ENCODE measurements around the gene SUMO3. TPM values are rescaled to one million over a fixed set of nuclear protein-coding genes. Genes with fewer than 3 reads are reported as not detected.

SUMO3 gene
- total and polyA plus RNA-seq, 2 experiments from 2014 or later = 110 to 178 TPM

DNA sequence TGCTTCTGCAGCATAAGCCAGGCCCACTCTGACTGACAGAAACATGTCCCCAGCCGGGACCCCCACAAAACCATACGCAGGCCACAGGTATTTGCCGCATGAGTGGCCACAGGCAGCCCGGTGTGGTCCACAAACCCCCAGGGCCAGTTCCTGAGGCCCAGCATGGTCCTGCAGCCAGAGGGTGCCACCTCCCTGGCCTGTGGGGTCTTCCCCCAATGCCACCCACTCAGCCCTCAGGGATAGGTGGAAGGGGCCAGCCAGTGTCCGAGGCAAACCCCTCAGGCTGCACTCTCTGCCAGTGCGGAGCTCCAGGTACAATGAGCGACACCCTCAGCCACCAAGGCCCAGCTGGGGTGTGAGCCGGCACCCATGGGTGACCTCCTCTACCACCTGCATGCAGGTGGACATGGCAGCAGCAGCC, 59.7 kb downstream of the SUMO3 start:
- Histone ChIP-seq H3K27ac (no peak overlapping the region), H3F3A (ENCODE audit: insufficient read depth) (no peaks in the 10 kb centered on the region), H3K27me3 (replicated peaks; ENCODE audit: insufficient read depth) (peaks cover 6% of the 10 kb centered on the region; the same call in 1 of the 2 replicates), H2AFZ (no peak overlapping the region), H3K4me3 (no peak overlapping the region), H4K20me1 (ENCODE audit: insufficient read depth) (no peaks in the 10 kb centered on the region), H3K9me2 (ENCODE audit: insufficient read depth) (no peaks in the 10 kb centered on the region), H3K9ac (no peak overlapping the region), H3K79me2 (ENCODE audit: insufficient read depth) (no peaks in the 10 kb centered on the region), H3K36me3 (ENCODE audit: low read depth) (no peaks in the 10 kb centered on the region), H3K4me2 (ENCODE audit: unreplicated experiment) (no peak overlapping the region), H3K4me1 (ENCODE audit: insufficient read depth) (no peaks in the 10 kb centered on the region), H3K9me3 (ENCODE audit: low read depth) (no peaks in the 10 kb centered on the region)
- no peak for DNase-seq
- WGBS, 2 experiments (ENCODE audit: low coverage in 1 of 2, low lambda C conversion rate in 2 of 2, missing lambda C conversion rate in 2 of 2) = 76 to 81% methylated on average over 8 of the region's 8 CpGs
- in situ Hi-C loops (cut with MboI) = no loop called here
- no peak for TF ChIP-seq EZH2phosphoT487 (IDR thresholded peaks at IDR 0.05; ENCODE audit: insufficient read depth, low read depth)
- TF ChIP-seq EZH2 (IDR thresholded peaks at IDR 0.05; ENCODE audit: insufficient read depth, poor library complexity, severe bottlenecking) = no peak

DNA sequence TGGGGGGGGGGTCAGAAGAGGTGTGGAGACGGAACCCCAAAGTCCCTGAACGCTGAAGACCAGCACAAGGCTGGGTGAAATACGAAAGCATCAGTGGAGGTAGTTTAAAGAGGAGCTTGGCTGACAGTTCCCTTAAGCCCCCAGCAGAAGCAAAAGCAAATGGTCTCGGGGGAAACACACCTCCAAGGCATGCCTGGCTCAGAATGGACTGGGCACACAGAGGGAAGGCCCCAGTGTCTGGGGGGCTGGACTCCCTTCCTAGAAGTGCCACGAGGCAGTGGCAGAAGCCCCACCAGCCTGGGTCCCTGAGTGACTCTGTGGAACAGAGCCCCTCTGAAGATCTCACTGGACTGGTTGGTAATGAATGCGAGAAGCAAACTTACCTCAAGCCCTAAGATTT, 60.1 kb downstream of the SUMO3 start:
- Histone ChIP-seq H2AFZ (no peak overlapping the region), H3K36me3 (ENCODE audit: low read depth) (no peaks in the 10 kb centered on the region), H3K27ac (no peak overlapping the region), H3F3A (ENCODE audit: insufficient read depth) (no peaks in the 10 kb centered on the region), H3K79me2 (ENCODE audit: insufficient read depth) (no peaks in the 10 kb centered on the region), H3K27me3 (replicated peaks; ENCODE audit: insufficient read depth) (peaks cover 6% of the 10 kb centered on the region; the same call in 1 of the 2 replicates), H3K4me3 (no peak overlapping the region), H3K9me3 (ENCODE audit: low read depth) (no peaks in the 10 kb centered on the region), H3K4me2 (ENCODE audit: unreplicated experiment) (no peak overlapping the region), H4K20me1 (ENCODE audit: insufficient read depth) (no peaks in the 10 kb centered on the region), H3K4me1 (ENCODE audit: insufficient read depth) (no peaks in the 10 kb centered on the region), H3K9ac (no peak overlapping the region), H3K9me2 (ENCODE audit: insufficient read depth) (no peaks in the 10 kb centered on the region)
- no peak for DNase-seq
- 45 to 51% methylated on average over 4 to 6 of the region's 6 CpGs for WGBS, 2 experiments (ENCODE audit: low coverage in 1 of 2, low lambda C conversion rate in 2 of 2, missing lambda C conversion rate in 2 of 2)
- TF ChIP-seq EZH2 (IDR thresholded peaks at IDR 0.05; ENCODE audit: insufficient read depth, poor library complexity, severe bottlenecking) = no peak
- in situ Hi-C loops (cut with MboI) = no loop called here

- H3K4me2 ChIP-seq (ENCODE audit: unreplicated experiment) = no peak overlapping the region
- H4K20me1 ChIP-seq (ENCODE audit: insufficient read depth) = no peaks in the 10 kb centered on the region
- H3K79me2 ChIP-seq (ENCODE audit: insufficient read depth) = no peaks in the 10 kb centered on the region
- H3K27ac ChIP-seq = no peak overlapping the region
- H3K9ac ChIP-seq = no peak overlapping the region
- TF ChIP-seq EZH2phosphoT487 (IDR thresholded peaks at IDR 0.05; ENCODE audit: insufficient read depth, low read depth) (no peak), EZH2 (IDR thresholded peaks at IDR 0.05; ENCODE audit: insufficient read depth, poor library complexity, severe bottlenecking) (no peak)
- H3K9me3 ChIP-seq (ENCODE audit: low read depth) = no peaks in the 10 kb centered on the region
- no peaks in the 10 kb centered on the region for H3K9me2 ChIP-seq (ENCODE audit: insufficient read depth)
- no peaks in the 10 kb centered on the region for H3K36me3 ChIP-seq (ENCODE audit: low read depth)
- H3K4me3 ChIP-seq = no peak overlapping the region
- no peaks in the 10 kb centered on the region for H3K4me1 ChIP-seq (ENCODE audit: insufficient read depth)
- WGBS, 2 experiments (ENCODE audit: low coverage in 1 of 2, low lambda C conversion rate in 2 of 2, missing lambda C conversion rate in 2 of 2) = 45 to 49% methylated on average over 23 of the region's 23 CpGs
- peaks cover 6% of the 10 kb centered on the region; the same call in 1 of the 2 replicates for H3K27me3 ChIP-seq (replicated peaks; ENCODE audit: insufficient read depth)
- H2AFZ ChIP-seq = no peak overlapping the region
- in situ Hi-C loops (cut with MboI) = no loop called here
- no peak for DNase-seq
- no peaks in the 10 kb centered on the region for H3F3A ChIP-seq (ENCODE audit: insufficient read depth)
These were observed 61.3 kb downstream of the SUMO3 start for GRCh38 chr21:44756423-44757185.

Other genes starting within 250 kb of the SUMO3 start
- not detected in 2 replicates for gene KRTAP10-4, start 244.3 kb downstream of the SUMO3 start, total RNA-seq (2014; rRNA removed; shearing (Covaris generic))
- gene KRTAP10-4, start 244.3 kb downstream of the SUMO3 start, polyA plus RNA-seq (2016; fragmentation: Nextera tagmentation; extraction: Ambion mirVana) = not detected in 2 replicates
- gene KRTAP10-5, start 237.5 kb downstream of the SUMO3 start, total RNA-seq (2014; rRNA removed; shearing (Covaris generic)) = not detected in 2 replicates
- not detected in 2 replicates for gene KRTAP10-5, start 237.5 kb downstream of the SUMO3 start, polyA plus RNA-seq (2016; fragmentation: Nextera tagmentation; extraction: Ambion mirVana)
- not detected in 2 replicates for gene KRTAP10-6, start 225.6 kb downstream of the SUMO3 start, total RNA-seq (2014; rRNA removed; shearing (Covaris generic))
- not detected in 2 replicates for gene KRTAP10-6, start 225.6 kb downstream of the SUMO3 start, polyA plus RNA-seq (2016; fragmentation: Nextera tagmentation; extraction: Ambion mirVana)
- not detected in 2 replicates for gene KRTAP10-7, start 217.5 kb downstream of the SUMO3 start, total RNA-seq (2014; rRNA removed; shearing (Covaris generic))
- gene KRTAP10-7, start 217.5 kb downstream of the SUMO3 start, polyA plus RNA-seq (2016; fragmentation: Nextera tagmentation; extraction: Ambion mirVana) = not detected in 2 replicates
- gene KRTAP10-8, start 206.0 kb downstream of the SUMO3 start, total RNA-seq (2014; rRNA removed; shearing (Covaris generic)) = not detected in 2 replicates
- not detected in 2 replicates for gene KRTAP10-8, start 206.0 kb downstream of the SUMO3 start, polyA plus RNA-seq (2016; fragmentation: Nextera tagmentation; extraction: Ambion mirVana)
- gene KRTAP10-9, start 191.0 kb downstream of the SUMO3 start, total RNA-seq (2014; rRNA removed; shearing (Covaris generic)) = not detected in 2 replicates
- gene KRTAP10-9, start 191.0 kb downstream of the SUMO3 start, polyA plus RNA-seq (2016; fragmentation: Nextera tagmentation; extraction: Ambion mirVana) = not detected in 2 replicates
- gene KRTAP10-10, start 180.7 kb downstream of the SUMO3 start, total RNA-seq (2014; rRNA removed; shearing (Covaris generic)) = not detected in 2 replicates
- not detected in 2 replicates for gene KRTAP10-10, start 180.7 kb downstream of the SUMO3 start, polyA plus RNA-seq (2016; fragmentation: Nextera tagmentation; extraction: Ambion mirVana)
- gene KRTAP10-11, start 171.6 kb downstream of the SUMO3 start, total RNA-seq (2014; rRNA removed; shearing (Covaris generic)) = not detected in 2 replicates
- gene KRTAP10-11, start 171.6 kb downstream of the SUMO3 start, polyA plus RNA-seq (2016; fragmentation: Nextera tagmentation; extraction: Ambion mirVana) = not detected in 2 replicates
- not detected in 2 replicates for gene KRTAP12-4, start 163.4 kb downstream of the SUMO3 start, total RNA-seq (2014; rRNA removed; shearing (Covaris generic))
- not detected in 2 replicates for gene KRTAP12-4, start 163.4 kb downstream of the SUMO3 start, polyA plus RNA-seq (2016; fragmentation: Nextera tagmentation; extraction: Ambion mirVana)
- gene KRTAP12-3, start 160.1 kb downstream of the SUMO3 start, total RNA-seq (2014; rRNA removed; shearing (Covaris generic)) = not detected in 2 replicates
- gene KRTAP12-3, start 160.1 kb downstream of the SUMO3 start, polyA plus RNA-seq (2016; fragmentation: Nextera tagmentation; extraction: Ambion mirVana) = not detected in 2 replicates
- not detected in 2 replicates for gene KRTAP12-2, start 151.1 kb downstream of the SUMO3 start, total RNA-seq (2014; rRNA removed; shearing (Covaris generic))
- not detected in 2 replicates for gene KRTAP12-2, start 151.1 kb downstream of the SUMO3 start, polyA plus RNA-seq (2016; fragmentation: Nextera tagmentation; extraction: Ambion mirVana)
- not detected in 2 replicates for gene KRTAP12-1, start 135.9 kb downstream of the SUMO3 start, total RNA-seq (2014; rRNA removed; shearing (Covaris generic))
- gene KRTAP12-1, start 135.9 kb downstream of the SUMO3 start, polyA plus RNA-seq (2016; fragmentation: Nextera tagmentation; extraction: Ambion mirVana) = not detected in 2 replicates
- not detected in 2 replicates for gene KRTAP10-12, start 120.9 kb downstream of the SUMO3 start, total RNA-seq (2014; rRNA removed; shearing (Covaris generic))
- gene KRTAP10-12, start 120.9 kb downstream of the SUMO3 start, polyA plus RNA-seq (2016; fragmentation: Nextera tagmentation; extraction: Ambion mirVana) = not detected in 2 replicates
- gene TSPEAR, start 106.5 kb downstream of the SUMO3 start, total RNA-seq (2014; rRNA removed; shearing (Covaris generic)) = not detected in 2 replicates
- gene TSPEAR, start 106.5 kb downstream of the SUMO3 start, polyA plus RNA-seq (2016; fragmentation: Nextera tagmentation; extraction: Ambion mirVana) = not detected in 2 replicates
- gene UBE2G2, start 16.2 kb downstream of the SUMO3 start, total RNA-seq (2014; rRNA removed; shearing (Covaris generic)) = 39.1 and 48.6 TPM in 2 replicates
- 62.3 and 64.4 TPM in 2 replicates for gene UBE2G2, start 16.2 kb downstream of the SUMO3 start, polyA plus RNA-seq (2016; fragmentation: Nextera tagmentation; extraction: Ambion mirVana)
- 680 and 814 TPM in 2 replicates for gene PTTG1IP, start 55.6 kb upstream of the SUMO3 start, total RNA-seq (2014; rRNA removed; shearing (Covaris generic))
- 676 and 703 TPM in 2 replicates for gene PTTG1IP, start 55.6 kb upstream of the SUMO3 start, polyA plus RNA-seq (2016; fragmentation: Nextera tagmentation; extraction: Ambion mirVana)
- gene ITGB2, start 102.8 kb upstream of the SUMO3 start, total RNA-seq (2014; rRNA removed; shearing (Covaris generic)) = 1.3 and 2.1 TPM in 2 replicates
- gene ITGB2, start 102.8 kb upstream of the SUMO3 start, polyA plus RNA-seq (2016; fragmentation: Nextera tagmentation; extraction: Ambion mirVana) = 2.2 and 2.7 TPM in 2 replicates
- gene SLX9, start 122.0 kb upstream of the SUMO3 start, total RNA-seq (2014; rRNA removed; shearing (Covaris generic)) = 25.6 and 34.3 TPM in 2 replicates
- 34.4 and 35.8 TPM in 2 replicates for gene SLX9, start 122.0 kb upstream of the SUMO3 start, polyA plus RNA-seq (2016; fragmentation: Nextera tagmentation; extraction: Ambion mirVana)